GM12865 (cell line): ENCODE results near the gene YIPF3.

ENCODE experiments used
- DNase-seq: peaks from one replicate; pipeline ENCODE4 v3.0.0; 2010; ENCODE audit warnings: low read depth
- H3K4me3 ChIP-seq: 2 replicates; pipeline ENCODE4 v1.5.1; 2011; ENCODE audit warnings: mild to moderate bottlenecking, low read depth, low read length, control low read depth
- TF ChIP-seq, protein P1 (sequence below): IDR thresholded peaks from 2 replicates; pipeline ENCODE4 v1.5.1; 2011; ENCODE audit warnings: low read length, control low read depth, low read depth, inconsistent platforms; ENCODE audit not compliant: insufficient read depth; ENCODE audit errors: missing control alignments

YIPF3 gene

DNA sequence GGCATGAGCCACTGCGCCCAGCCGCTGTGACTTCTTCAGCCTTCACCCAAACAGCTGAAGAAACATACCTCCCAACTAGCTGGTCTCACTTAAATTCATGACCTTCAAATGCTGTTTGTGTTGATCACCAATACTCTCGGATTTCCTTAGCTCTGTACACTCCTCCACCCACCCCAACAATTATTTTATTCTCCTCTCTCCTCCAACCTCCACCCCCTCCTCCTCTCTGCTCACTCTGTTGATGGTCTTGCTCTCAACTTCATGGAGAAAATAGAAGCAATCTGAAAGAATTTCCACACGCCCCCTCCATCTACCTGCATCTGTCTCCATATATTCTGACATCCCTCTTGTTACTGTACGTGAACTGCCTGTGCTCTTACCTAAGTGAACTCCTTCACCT lies 54.8 kb downstream of the YIPF3 start:
- TF ChIP-seq, protein P1, sequence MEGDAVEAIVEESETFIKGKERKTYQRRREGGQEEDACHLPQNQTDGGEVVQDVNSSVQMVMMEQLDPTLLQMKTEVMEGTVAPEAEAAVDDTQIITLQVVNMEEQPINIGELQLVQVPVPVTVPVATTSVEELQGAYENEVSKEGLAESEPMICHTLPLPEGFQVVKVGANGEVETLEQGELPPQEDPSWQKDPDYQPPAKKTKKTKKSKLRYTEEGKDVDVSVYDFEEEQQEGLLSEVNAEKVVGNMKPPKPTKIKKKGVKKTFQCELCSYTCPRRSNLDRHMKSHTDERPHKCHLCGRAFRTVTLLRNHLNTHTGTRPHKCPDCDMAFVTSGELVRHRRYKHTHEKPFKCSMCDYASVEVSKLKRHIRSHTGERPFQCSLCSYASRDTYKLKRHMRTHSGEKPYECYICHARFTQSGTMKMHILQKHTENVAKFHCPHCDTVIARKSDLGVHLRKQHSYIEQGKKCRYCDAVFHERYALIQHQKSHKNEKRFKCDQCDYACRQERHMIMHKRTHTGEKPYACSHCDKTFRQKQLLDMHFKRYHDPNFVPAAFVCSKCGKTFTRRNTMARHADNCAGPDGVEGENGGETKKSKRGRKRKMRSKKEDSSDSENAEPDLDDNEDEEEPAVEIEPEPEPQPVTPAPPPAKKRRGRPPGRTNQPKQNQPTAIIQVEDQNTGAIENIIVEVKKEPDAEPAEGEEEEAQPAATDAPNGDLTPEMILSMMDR, result no peak
- no peak overlapping the region for H3K4me3 ChIP-seq
- no peak for DNase-seq
